Measurements from ENCODE around the gene FERMT2. TPM values are rescaled to one million over a fixed set of nuclear protein-coding genes. Genes with fewer than 3 reads are reported as not detected.
A peak's percentile ranks its signal among the peaks of the same experiment; 100 is the strongest.

The FERMT2 gene
- total RNA-seq, 2 donors from 2014 or later: 1.3 to 5.0 TPM

GRCh38 chr14:52852810-52853521, 97.9 kb downstream of the FERMT2 start:
- H3K27ac Mint-ChIP-seq: no peak overlapping the region
- no peaks in the 10 kb centered on the region for H3K4me1 Mint-ChIP-seq
- H3K36me3 Mint-ChIP-seq (ENCODE audit: low read depth): no peaks in the 10 kb centered on the region
- no peak for ATAC-seq (replicated peaks)
- no peak overlapping the region for H3K4me3 Mint-ChIP-seq
- no peaks in the 10 kb centered on the region for H3K27me3 Mint-ChIP-seq
- no peaks in the 10 kb centered on the region for H3K9me3 Mint-ChIP-seq

GRCh38 chr14:52850451-52850909, 100.4 kb downstream of the FERMT2 start:
- Mint-ChIP-seq H3K36me3 (ENCODE audit: low read depth) (no peaks in the 10 kb centered on the region), H3K4me3 (no peak overlapping the region), H3K27me3 (no peaks in the 10 kb centered on the region), H3K9me3 (no peaks in the 10 kb centered on the region), H3K27ac (no peak overlapping the region), H3K4me1 (no peaks in the 10 kb centered on the region)
- ATAC-seq (replicated peaks): no peak

GRCh38 chr14:52848626-52849025, 102.2 kb downstream of the FERMT2 start:
- no peak overlapping the region for H3K27ac Mint-ChIP-seq
- no peaks in the 10 kb centered on the region for H3K4me1 Mint-ChIP-seq
- no peaks in the 10 kb centered on the region for H3K36me3 Mint-ChIP-seq (ENCODE audit: low read depth)
- H3K9me3 Mint-ChIP-seq: no peaks in the 10 kb centered on the region
- no peaks in the 10 kb centered on the region for H3K27me3 Mint-ChIP-seq
- no peak overlapping the region for H3K4me3 Mint-ChIP-seq
- ATAC-seq (replicated peaks): no peak

DNA sequence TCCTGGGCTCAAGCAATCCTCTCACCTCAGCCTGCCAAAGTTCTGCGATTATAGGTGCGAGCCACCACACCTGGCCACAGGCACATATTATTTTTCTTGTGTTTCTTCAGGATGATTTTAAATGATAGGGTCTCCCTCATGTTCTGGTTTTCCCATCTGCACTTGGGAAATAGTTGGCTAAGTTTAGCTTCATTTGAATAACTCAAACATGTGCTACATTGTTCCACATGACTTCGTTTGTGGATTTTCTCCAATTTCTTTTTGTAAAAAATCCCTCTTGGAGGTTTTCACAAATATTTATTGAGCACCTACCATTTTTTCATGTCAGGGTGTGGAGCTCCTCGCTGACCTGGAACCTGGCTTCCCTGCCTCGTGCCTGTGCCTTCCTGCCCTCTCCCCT, 104.3 kb downstream of the FERMT2 start:
- no peak overlapping the region for H3K27ac Mint-ChIP-seq
- no peaks in the 10 kb centered on the region for H3K36me3 Mint-ChIP-seq (ENCODE audit: low read depth)
- no peaks in the 10 kb centered on the region for H3K4me1 Mint-ChIP-seq
- no peaks in the 10 kb centered on the region for H3K27me3 Mint-ChIP-seq
- H3K9me3 Mint-ChIP-seq: no peaks in the 10 kb centered on the region
- H3K4me3 Mint-ChIP-seq: no peak overlapping the region
- ATAC-seq (replicated peaks): no peak

DNA sequence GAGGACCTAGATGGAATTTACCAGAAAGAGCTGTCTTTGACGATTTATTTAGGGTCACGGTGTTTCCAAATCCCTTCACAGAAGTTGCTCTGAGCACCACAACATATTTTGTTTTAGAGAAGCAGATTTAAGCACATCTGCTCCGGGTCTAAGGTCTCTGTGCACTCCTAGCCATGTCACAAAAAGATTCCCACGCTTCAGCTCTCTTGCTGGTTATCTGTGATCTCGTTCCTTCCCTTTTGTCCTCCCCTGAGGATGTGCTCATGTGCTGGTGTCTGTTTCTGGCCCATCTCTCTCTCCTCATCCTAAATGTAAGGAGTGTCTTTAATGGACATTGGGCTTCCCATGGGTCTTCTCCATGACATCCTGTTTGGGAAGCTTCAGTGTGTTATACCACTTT, 105.8 kb downstream of the FERMT2 start:
- Mint-ChIP-seq H3K4me1 (no peaks in the 10 kb centered on the region), H3K36me3 (ENCODE audit: low read depth) (no peaks in the 10 kb centered on the region), H3K27ac (no peak overlapping the region), H3K27me3 (no peaks in the 10 kb centered on the region), H3K4me3 (no peak overlapping the region), H3K9me3 (no peaks in the 10 kb centered on the region)
- no peak for ATAC-seq (replicated peaks)

DNA sequence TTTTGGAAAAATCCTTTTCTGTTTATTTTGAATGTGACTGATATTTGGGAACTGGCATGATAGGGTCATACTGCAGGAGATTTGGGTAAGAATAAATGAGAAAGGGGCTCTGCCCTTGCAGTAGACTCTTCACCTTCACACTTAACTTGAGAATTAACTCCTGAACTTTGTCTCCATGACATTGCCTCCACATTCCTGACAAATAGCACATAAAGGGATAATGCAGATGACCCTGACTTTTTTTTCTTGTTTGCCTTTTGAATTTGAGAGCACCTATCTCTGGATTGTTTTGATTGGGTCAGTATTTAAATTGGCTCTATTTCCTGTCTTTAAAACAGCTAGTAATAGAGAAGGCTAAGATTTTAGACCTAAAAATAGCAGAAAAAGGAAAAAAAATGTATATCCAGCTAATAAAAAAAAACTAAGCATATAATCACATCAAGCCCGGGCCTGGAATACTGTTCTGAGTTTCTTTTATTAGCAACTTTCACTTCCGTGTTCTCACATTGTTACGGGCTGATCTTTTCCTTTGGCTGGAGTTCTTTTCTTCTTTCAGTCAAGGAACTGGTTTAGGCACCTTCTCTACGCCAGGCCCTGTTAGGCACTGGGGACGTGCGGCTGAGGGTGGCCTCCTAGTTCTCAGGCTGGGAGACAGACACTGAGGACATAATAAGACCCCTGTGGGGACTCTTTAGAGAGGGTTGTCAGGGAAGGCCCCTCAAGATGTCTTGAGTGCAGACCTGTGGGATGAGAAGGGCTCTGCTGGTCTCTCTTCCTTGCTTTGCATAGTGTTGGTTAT, 106.4 kb downstream of the FERMT2 start:
- Mint-ChIP-seq H3K27me3 (no peaks in the 10 kb centered on the region), H3K4me1 (no peaks in the 10 kb centered on the region), H3K9me3 (no peaks in the 10 kb centered on the region), H3K4me3 (no peak overlapping the region), H3K36me3 (ENCODE audit: low read depth) (no peaks in the 10 kb centered on the region), H3K27ac (no peak overlapping the region)
- no peak for ATAC-seq (replicated peaks)

DNA sequence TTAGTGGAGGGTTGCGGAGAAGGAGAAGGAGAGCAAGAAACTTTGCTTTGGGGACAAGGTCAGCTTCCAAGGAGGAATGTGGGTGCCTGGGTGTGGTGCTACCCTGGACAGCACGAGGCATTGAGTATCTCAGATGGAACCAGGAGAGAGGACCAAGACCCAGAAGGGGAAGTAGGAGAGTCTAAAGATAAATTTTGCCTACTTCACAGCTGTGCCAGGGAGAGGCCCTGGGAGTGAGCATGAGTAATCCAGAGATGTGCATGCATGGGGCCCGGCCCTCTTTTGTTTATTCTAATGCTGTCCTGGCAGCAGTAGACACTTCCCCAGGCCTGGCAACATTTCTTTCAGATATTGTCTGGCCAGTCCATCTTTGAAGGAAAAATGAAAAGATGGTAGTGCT, 110.0 kb downstream of the FERMT2 start:
- H3K9me3 Mint-ChIP-seq: no peaks in the 10 kb centered on the region
- no peak overlapping the region for H3K27ac Mint-ChIP-seq
- no peaks in the 10 kb centered on the region for H3K27me3 Mint-ChIP-seq
- no peaks in the 10 kb centered on the region for H3K36me3 Mint-ChIP-seq (ENCODE audit: low read depth)
- peak; percentile 29 for ATAC-seq (replicated peaks)
- H3K4me1 Mint-ChIP-seq: no peaks in the 10 kb centered on the region
- no peak overlapping the region for H3K4me3 Mint-ChIP-seq

DNA sequence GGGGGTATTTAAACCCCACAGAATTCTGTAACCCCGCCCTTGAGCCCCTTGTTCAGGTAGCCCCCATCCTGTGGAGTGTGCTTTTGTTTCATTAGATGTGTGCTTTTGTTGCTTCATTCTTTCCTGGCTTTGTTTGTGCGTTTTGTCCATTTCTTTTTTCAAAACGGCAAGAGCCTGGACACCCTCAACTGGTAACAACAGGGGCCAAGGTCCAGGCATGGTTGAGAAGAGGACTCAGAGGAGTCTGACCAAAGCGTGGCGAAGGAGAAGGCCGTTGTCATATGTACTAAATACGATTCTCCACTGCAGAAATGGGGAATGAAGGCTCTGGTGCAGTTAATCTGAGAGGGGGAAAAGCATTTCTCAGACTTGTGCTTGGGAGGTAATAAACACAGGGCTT, 113.4 kb downstream of the FERMT2 start:
- Mint-ChIP-seq H3K9me3 (no peaks in the 10 kb centered on the region), H3K27ac (no peak overlapping the region), H3K4me1 (no peaks in the 10 kb centered on the region), H3K36me3 (ENCODE audit: low read depth) (no peaks in the 10 kb centered on the region), H3K4me3 (no peak overlapping the region), H3K27me3 (no peaks in the 10 kb centered on the region)
- no peak for ATAC-seq (replicated peaks)

- no peak for ATAC-seq (replicated peaks)
- Mint-ChIP-seq H3K9me3 (no peaks in the 10 kb centered on the region), H3K36me3 (ENCODE audit: low read depth) (no peaks in the 10 kb centered on the region), H3K4me3 (no peak overlapping the region), H3K27ac (no peak overlapping the region), H3K27me3 (no peaks in the 10 kb centered on the region), H3K4me1 (no peaks in the 10 kb centered on the region)
Measured at GRCh38 chr14:52836063-52836462, 114.8 kb downstream of the FERMT2 start.

- ATAC-seq (replicated peaks): no peak
- Mint-ChIP-seq H3K36me3 (ENCODE audit: low read depth) (no peaks in the 10 kb centered on the region), H3K4me1 (no peaks in the 10 kb centered on the region), H3K27ac (no peak overlapping the region), H3K4me3 (no peak overlapping the region), H3K9me3 (no peaks in the 10 kb centered on the region), H3K27me3 (no peaks in the 10 kb centered on the region)
Measured at GRCh38 chr14:52835122-52835903, 115.5 kb downstream of the FERMT2 start.

DNA sequence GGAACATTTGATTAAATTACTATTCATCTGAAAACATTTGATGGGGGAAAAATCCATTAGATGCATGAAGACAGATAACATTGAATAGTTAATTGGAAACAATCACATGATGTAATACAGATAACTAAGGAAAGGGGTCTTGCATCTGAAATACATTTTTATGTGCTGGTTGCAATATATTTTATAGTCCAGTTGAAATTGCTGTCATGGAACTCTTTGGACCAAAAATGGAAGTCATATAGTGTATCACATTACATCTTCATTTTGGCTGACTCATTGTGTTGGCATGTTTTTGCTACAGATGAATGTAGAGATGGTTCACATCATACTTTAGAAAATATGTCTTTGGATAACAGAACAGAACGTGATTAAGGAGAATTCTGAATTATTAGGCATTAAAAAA, 116.4 kb downstream of the FERMT2 start:
- Mint-ChIP-seq H3K4me1 (no peaks in the 10 kb centered on the region), H3K4me3 (no peak overlapping the region), H3K27ac (no peak overlapping the region), H3K36me3 (ENCODE audit: low read depth) (no peaks in the 10 kb centered on the region), H3K27me3 (no peaks in the 10 kb centered on the region), H3K9me3 (no peaks in the 10 kb centered on the region)
- ATAC-seq (replicated peaks): no peak

DNA sequence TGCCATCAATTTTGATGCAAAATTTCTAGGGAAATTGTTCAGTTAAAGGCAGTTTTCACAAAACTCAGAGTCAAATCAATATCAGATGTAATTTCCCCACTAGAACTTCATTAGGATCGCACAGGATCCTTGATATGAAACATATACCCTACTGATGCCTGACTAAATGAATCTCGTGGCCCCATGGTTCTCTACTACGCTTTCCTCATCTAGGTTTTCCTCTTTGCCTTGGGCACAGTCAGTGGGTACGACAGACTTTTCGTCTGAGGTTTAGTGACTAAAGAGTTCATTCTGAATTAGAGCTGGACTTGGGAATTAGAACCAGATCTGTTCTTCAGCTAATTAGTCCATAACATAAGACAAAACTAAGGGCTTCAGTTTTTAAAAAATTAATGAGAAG, 117.0 kb downstream of the FERMT2 start:
- Mint-ChIP-seq H3K4me1 (no peaks in the 10 kb centered on the region), H3K27me3 (no peaks in the 10 kb centered on the region), H3K36me3 (ENCODE audit: low read depth) (no peaks in the 10 kb centered on the region), H3K9me3 (no peaks in the 10 kb centered on the region), H3K4me3 (no peak overlapping the region), H3K27ac (no peak overlapping the region)
- no peak for ATAC-seq (replicated peaks)

GRCh38 chr14:52829527-52830185, 121.2 kb downstream of the FERMT2 start:
- H3K4me1 Mint-ChIP-seq: no peaks in the 10 kb centered on the region
- ATAC-seq (replicated peaks): no peak
- no peaks in the 10 kb centered on the region for H3K27me3 Mint-ChIP-seq
- H3K27ac Mint-ChIP-seq: no peak overlapping the region
- H3K4me3 Mint-ChIP-seq: no peak overlapping the region
- H3K36me3 Mint-ChIP-seq (ENCODE audit: low read depth): no peaks in the 10 kb centered on the region
- no peaks in the 10 kb centered on the region for H3K9me3 Mint-ChIP-seq

DNA sequence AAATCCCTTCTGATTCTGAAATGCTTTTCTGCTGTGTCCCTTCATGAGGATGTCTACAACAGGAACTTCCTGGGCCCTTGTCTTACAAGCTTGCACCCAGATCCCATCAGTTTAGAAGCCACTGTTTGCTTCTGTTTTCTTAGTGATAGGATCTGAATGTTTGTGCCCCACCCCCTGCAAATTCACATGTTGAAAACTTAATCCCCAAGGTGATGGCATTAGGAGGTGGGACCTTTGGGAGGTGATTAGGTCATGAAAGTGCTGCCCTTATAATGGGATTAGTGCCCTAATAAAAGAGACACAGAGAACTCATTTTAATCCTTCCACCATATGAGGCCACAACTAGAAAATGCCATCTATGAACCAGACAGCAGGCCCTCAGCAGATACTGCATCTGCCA, 123.4 kb downstream of the FERMT2 start:
- no peaks in the 10 kb centered on the region for H3K9me3 Mint-ChIP-seq
- ATAC-seq (replicated peaks): no peak
- no peaks in the 10 kb centered on the region for H3K4me1 Mint-ChIP-seq
- no peak overlapping the region for H3K4me3 Mint-ChIP-seq
- no peak overlapping the region for H3K27ac Mint-ChIP-seq
- H3K36me3 Mint-ChIP-seq (ENCODE audit: low read depth): no peaks in the 10 kb centered on the region
- no peaks in the 10 kb centered on the region for H3K27me3 Mint-ChIP-seq

Measured in activated T-helper 17 cell treated with anti-CD3 and anti-CD28 coated beads, Interleukin-2, amount 50 U/mL, for 72 hours (primary cell).